Liver (tissue), 3 donors: ENCODE measurements around the gene PSMB10.

Source experiments
- CTCF ChIP-seq: fragments of 150-350 bp; IDR thresholded peaks from 2 replicates; pipeline ENCODE4 v1.5.1; 2017; ENCODE audit warnings: improper control_type of control experiment, low read depth, low read length; ENCODE audit not compliant: missing input control
- EGR1 ChIP-seq, 2 donors: IDR thresholded peaks; 2 replicates each; pipeline ENCODE4 v1.6.1; 2016 to 2018; ENCODE audit warnings: antibody characterized with exemption in 2 of 2, low read depth in 2 of 2
- GABPA ChIP-seq, 2 donors: IDR thresholded peaks in 1 of 2; conservative IDR thresholded peaks in 1 of 2; 2 replicates each; pipeline ENCODE4 v1.6.1; 2016; ENCODE audit warnings: antibody characterized with exemption in 2 of 2, mild to moderate bottlenecking in 1 of 2, moderate library complexity in 1 of 2
- SP1 ChIP-seq: IDR thresholded peaks from 2 replicates; pipeline ENCODE4 v1.6.1; 2018; ENCODE audit warnings: antibody characterized with exemption, mild to moderate bottlenecking
- TAF1 ChIP-seq: conservative IDR thresholded peaks from 2 replicates; pipeline ENCODE4 v1.6.1; 2016; ENCODE audit warnings: antibody characterized with exemption, mild to moderate bottlenecking
- TF ChIP-seq, protein P1 (sequence below): IDR thresholded peaks from 2 replicates; pipeline ENCODE4 v1.6.1; 2016; ENCODE audit warnings: antibody characterized with exemption
- donor health status: healthy.
- donor health status: healthy.

DNA sequence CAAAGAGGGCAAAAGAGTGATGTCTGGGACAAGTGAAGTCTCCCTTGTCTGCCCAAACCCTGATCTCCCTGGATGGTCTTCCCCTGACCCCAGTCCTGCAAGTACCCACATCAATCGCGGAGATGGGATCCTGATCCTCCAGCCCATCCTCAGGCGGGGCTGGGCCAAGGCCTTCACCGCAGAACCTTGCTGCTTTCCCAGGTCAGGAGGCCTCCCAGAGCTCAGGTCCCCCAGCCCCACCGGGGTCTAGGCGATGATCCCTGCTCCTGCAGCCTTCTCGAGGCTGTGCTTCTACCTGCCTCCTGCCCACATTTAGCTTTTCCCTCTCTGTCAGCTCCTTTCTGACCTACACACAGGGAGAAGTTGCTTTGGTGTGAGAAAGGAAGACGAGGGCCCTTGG is 25.5 kb upstream of the PSMB10 start:
- TF ChIP-seq GABPA (IDR thresholded peaks at IDR 0.05 in 1 of 2, conservative IDR thresholded peaks at IDR 0.05 in 1 of 2) (no peak), CTCF (no peak), EGR1 (IDR thresholded peaks at IDR 0.05; ENCODE audit: low read depth in 2 of 2) (no peak), SP1 (no peak), TAF1 (no peak)
- TF ChIP-seq, protein P1, sequence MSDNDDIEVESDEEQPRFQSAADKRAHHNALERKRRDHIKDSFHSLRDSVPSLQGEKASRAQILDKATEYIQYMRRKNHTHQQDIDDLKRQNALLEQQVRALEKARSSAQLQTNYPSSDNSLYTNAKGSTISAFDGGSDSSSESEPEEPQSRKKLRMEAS, result no peak
